Activated CD8-positive, alpha-beta T cell treated with anti-CD3 and anti-CD28 coated beads for 36 hours (primary cell): ENCODE results near the gene SLC7A5. TPM values are rescaled to one million over a fixed set of nuclear protein-coding genes. Genes with fewer than 3 reads are reported as not detected.
"Not testable (repeated sequence)": the region's sequence is repeated elsewhere in the genome, so short reads cannot be mapped to it uniquely, and the experiment has no call there.

Experiments used
- ATAC-seq: fragments of 200-7000 bp; cut with Tn5 transposase; one replicate; pipeline ENCODE4 v1.10.0; 2021; ENCODE audit warnings: mild to moderate bottlenecking, moderate library complexity
- CTCF ChIA-PET: fragments of 350-600 bp; sonication (Branson Sonifier 250); formaldehyde crosslinking; loops from one replicate; lab custom pipeline; 2021; ENCODE audit warnings: antibody characterized with exemption; lab: Charles Lee
- POLR2A ChIA-PET: fragments of 350-600 bp; sonication (Branson Sonifier 250); formaldehyde crosslinking; loops from one replicate; lab custom pipeline; 2021; ENCODE audit warnings: antibody characterized with exemption; lab: Charles Lee
- DNase-seq: peaks from one replicate; pipeline ENCODE4 v3.0.0-alpha.2; 2020
- H3K27ac Mint-ChIP-seq: one replicate; pipeline ENCODE4 v1.8.0; 2021; ENCODE audit warnings: mild to moderate bottlenecking, mixed read lengths
- H3K27me3 Mint-ChIP-seq: one replicate; pipeline ENCODE4 v1.8.0; 2021; ENCODE audit warnings: mixed read lengths
- H3K36me3 Mint-ChIP-seq: one replicate; pipeline ENCODE4 v1.8.0; 2021; ENCODE audit warnings: low read depth, mixed read lengths
- H3K4me1 Mint-ChIP-seq: one replicate; pipeline ENCODE4 v1.8.0; 2021; ENCODE audit warnings: low read depth, mixed read lengths
- H3K4me3 Mint-ChIP-seq: one replicate; pipeline ENCODE4 v1.8.0; 2021; ENCODE audit warnings: mild to moderate bottlenecking, moderate library complexity, mixed read lengths
- H3K9me3 Mint-ChIP-seq: one replicate; pipeline ENCODE4 v1.8.0; 2021; ENCODE audit warnings: mixed read lengths
- CTCF ChIP-seq: fragments of 200-600 bp; IDR thresholded peaks from one replicate; pipeline ENCODE4 v1.8.0; 2022; ENCODE audit warnings: antibody characterized with exemption, mild to moderate bottlenecking
- intact Hi-C: fragments of 100-400 bp; cut with micrococcal nuclease; formaldehyde crosslinking; loops from one replicate; pipeline ENCODE4 v1.10.0; 2022
- total RNA-seq, 2 experiments: library from RNA; stranded (reverse); gene quantifications; one replicate each; pipeline ENCODE4 v1.2.3, GENCODE V29; 2021

The SLC7A5 gene
- total RNA-seq: 100 to 1,000 TPM; 230 to 236 TPM

GRCh38 chr16:87869061-87869878, at the start of gene SLC7A5:
TSS of gene SLC7A5 (minus strand) at chr16:87869507. CDS start at chr16:87869422, 85 bp downstream.
- Mint-ChIP-seq H3K36me3 (peaks cover 45% of the 10 kb centered on the region), H3K4me1 (peaks cover 45% of the 10 kb centered on the region), H3K27ac (peak within 1 kb of the TSS; percentile 100), H3K4me3 (peak within 1 kb of the TSS; percentile 100)
- ATAC-seq (peak; percentile 68), DNase-seq (peak; percentile 88)
- ChIA-PET POLR2A (interaction anchor here (0.5 to 8.5 kb wide), 16 partner anchors 10 to 189 kb away, joined by 3 to 106 read pairs (median 4); partner anchors contain the start of gene KLHDC4), CTCF (interaction anchor here (1.2 to 13.0 kb wide), 4 partner anchors 20 to 92 kb away, joined by 3 to 305 read pairs (median 107); no protein-coding TSS in a partner anchor)
- intact Hi-C loops, H3K9me3 Mint-ChIP-seq, H3K27me3 Mint-ChIP-seq: not testable (repeated sequence)

GRCh38 chr16:87918338-87918737, 49.0 kb upstream of the SLC7A5 start:
- Mint-ChIP-seq H3K9me3 (no peaks in the 10 kb centered on the region), H3K27me3 (peaks cover 4% of the 10 kb centered on the region), H3K36me3 (no peaks in the 10 kb centered on the region), H3K4me1 (no peaks in the 10 kb centered on the region), H3K27ac (no peak overlapping the region), H3K4me3 (no peak overlapping the region)
- TF ChIP-seq CTCF: no peak
- POLR2A ChIA-PET: no interaction called here
- DNase-seq (no peak), ATAC-seq (no peak)
- intact Hi-C loops: no loop called here
- CTCF ChIA-PET: no interaction called here

DNA sequence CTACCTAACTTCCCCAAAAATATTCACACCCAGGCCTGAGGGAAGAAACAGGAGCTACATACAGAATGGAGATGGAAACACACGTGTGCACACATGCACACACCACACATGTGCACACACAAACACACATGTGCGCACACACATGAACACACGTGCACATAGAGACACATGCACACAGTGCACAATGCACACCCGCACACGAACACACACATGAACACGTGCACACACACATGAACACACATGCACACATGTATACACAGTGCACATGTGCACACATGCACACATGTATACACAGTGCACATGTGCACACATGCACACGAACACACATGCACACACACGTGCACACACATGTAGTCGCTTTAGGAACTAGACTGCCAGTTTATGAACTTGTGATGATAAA, 48.2 kb upstream of the SLC7A5 start:
- ATAC-seq (no peak), DNase-seq (no peak)
- Mint-ChIP-seq H3K4me1 (no peaks in the 10 kb centered on the region), H3K4me3 (no peak overlapping the region), H3K9me3 (no peaks in the 10 kb centered on the region), H3K27ac (no peak overlapping the region), H3K27me3 (peaks cover 6% of the 10 kb centered on the region), H3K36me3 (no peaks in the 10 kb centered on the region)
- POLR2A ChIA-PET: no interaction called here
- TF ChIP-seq CTCF: no peak
- CTCF ChIA-PET: no interaction called here
- intact Hi-C loops: no loop called here

DNA sequence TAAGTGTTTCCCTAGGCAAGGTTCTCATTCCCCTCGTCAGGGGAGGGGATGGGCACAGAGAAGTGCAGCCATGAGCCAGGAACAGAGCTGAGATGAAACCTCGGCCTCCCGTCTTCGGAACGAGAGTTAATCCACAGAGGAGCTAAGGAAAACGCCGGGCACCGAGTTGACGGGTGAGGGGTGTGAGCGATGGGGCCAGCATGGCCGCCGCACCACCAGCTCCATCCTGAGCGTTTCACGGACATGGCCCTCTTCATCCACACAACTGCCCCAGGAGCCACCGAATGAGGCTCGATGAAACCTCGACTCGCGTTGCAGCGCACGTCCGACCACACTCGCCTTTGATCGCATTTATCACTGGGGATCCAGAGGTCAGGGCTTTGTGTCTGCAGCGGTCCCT, 45.5 kb upstream of the SLC7A5 start:
- intact Hi-C loops: no loop called here
- DNase-seq (no peak), ATAC-seq (no peak)
- peaks cover 1% of the 10 kb centered on the region for H3K4me1 Mint-ChIP-seq
- ChIA-PET POLR2A (interaction anchor here (0.6 to 0.9 kb wide), 3 partner anchors 40 to 568 kb away, joined by 3 read pairs; no protein-coding TSS in a partner anchor), CTCF (interaction anchor here (1.1 to 1.7 kb wide), 5 partner anchors 9 to 146 kb away, joined by 3 to 5 read pairs (median 4); no protein-coding TSS in a partner anchor)
- H3K4me3 Mint-ChIP-seq: no peak overlapping the region
- H3K9me3 Mint-ChIP-seq: no peaks in the 10 kb centered on the region
- TF ChIP-seq CTCF: no peak
- peaks cover 6% of the 10 kb centered on the region for H3K27me3 Mint-ChIP-seq
- H3K27ac Mint-ChIP-seq: no peak overlapping the region
- no peaks in the 10 kb centered on the region for H3K36me3 Mint-ChIP-seq

DNA sequence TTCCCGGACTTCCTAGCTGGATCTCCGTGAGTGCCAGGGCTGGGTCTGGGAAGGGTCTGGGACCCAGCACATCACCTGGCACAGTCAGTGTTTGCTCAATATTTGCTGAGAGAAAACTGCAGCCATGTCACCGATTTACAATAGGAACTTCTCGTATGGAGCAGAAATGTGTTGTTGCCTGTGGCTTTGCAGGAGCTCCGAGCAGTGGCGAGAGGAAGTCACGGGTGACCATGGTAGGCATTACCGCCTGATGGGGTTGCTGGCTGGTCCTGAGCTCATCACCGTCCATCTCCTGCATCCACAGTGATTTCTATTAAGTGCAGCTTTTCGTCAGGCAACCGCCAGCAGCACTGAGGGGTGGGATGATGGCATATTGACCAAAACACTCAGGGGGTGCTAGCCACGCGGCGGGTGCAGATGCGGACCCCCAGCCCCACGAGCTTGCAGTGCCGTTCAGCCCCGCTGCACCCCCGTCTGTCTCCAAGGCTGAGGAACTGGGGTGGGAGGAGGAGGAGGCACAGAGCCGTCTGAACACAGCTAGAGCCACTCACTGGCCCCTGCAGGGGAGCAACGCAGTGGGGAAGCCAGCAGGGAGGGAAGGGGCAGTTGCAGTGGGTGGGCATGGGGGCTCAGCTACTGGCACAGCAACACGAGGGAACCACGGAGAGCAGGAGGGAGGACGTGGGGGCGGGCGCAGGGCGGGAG, 44.9 kb upstream of the SLC7A5 start:
- ATAC-seq, H3K27ac Mint-ChIP-seq, DNase-seq, H3K36me3 Mint-ChIP-seq, H3K27me3 Mint-ChIP-seq, H3K9me3 Mint-ChIP-seq, H3K4me1 Mint-ChIP-seq, intact Hi-C loops, H3K4me3 Mint-ChIP-seq: not testable (repeated sequence)
- ChIA-PET CTCF (interaction anchor here (1.1 to 1.7 kb wide), 5 partner anchors 9 to 145 kb away, joined by 3 to 5 read pairs (median 4); no protein-coding TSS in a partner anchor), POLR2A (interaction anchor here (0.6 to 1.1 kb wide), 3 partner anchors 40 to 568 kb away, joined by 3 read pairs; no protein-coding TSS in a partner anchor)

GRCh38 chr16:87912691-87913090, 43.4 kb upstream of the SLC7A5 start:
- intact Hi-C loops, H3K27me3 Mint-ChIP-seq, H3K4me1 Mint-ChIP-seq, H3K9me3 Mint-ChIP-seq, ATAC-seq, POLR2A ChIA-PET, DNase-seq, H3K36me3 Mint-ChIP-seq, CTCF ChIA-PET: not testable (repeated sequence)
- H3K4me3 Mint-ChIP-seq: peak overlapping the region; percentile 7
- peak overlapping the region; percentile 17 for H3K27ac Mint-ChIP-seq

- H3K27me3 Mint-ChIP-seq, intact Hi-C loops: not testable (repeated sequence)
These were observed 41.9 kb upstream of the SLC7A5 start for GRCh38 chr16:87911106-87911763.

More at GRCh38 chr16:87911106-87911763, 41.9 kb upstream of the SLC7A5 start:
- H3K4me1 Mint-ChIP-seq: peaks cover 16% of the 10 kb centered on the region
- POLR2A ChIA-PET: interaction anchor here (1.9 kb wide), 1 partner anchor 40 kb away, joined by 4 read pairs; no protein-coding TSS in a partner anchor
- DNase-seq, H3K4me3 Mint-ChIP-seq, H3K9me3 Mint-ChIP-seq, H3K36me3 Mint-ChIP-seq, H3K27ac Mint-ChIP-seq, ATAC-seq: not testable (repeated sequence)
- CTCF ChIA-PET: interaction anchor here (2.4 kb wide), 1 partner anchor 40 kb away, joined by 10 read pairs; no protein-coding TSS in a partner anchor
